Ishikawa (cell line): ENCODE measurements around the gene RGSL1.

Source experiments
- CEBPB ChIP-seq: IDR thresholded peaks from 2 replicates; pipeline ENCODE4 v1.6.1; 2012
- CREB1 ChIP-seq: IDR thresholded peaks from 2 replicates; pipeline ENCODE4 v1.6.1; 2012; ENCODE audit warnings: low read depth
- EGR1 ChIP-seq: IDR thresholded peaks from 2 replicates; pipeline ENCODE4 v1.6.1; 2012
- EP300 ChIP-seq: IDR thresholded peaks from 2 replicates; pipeline ENCODE4 v1.6.1; 2012; ENCODE audit warnings: borderline replicate concordance
- FOXM1 ChIP-seq: IDR thresholded peaks from 2 replicates; pipeline ENCODE4 v1.6.1; 2012; ENCODE audit warnings: low read depth, borderline replicate concordance
- MAX ChIP-seq: IDR thresholded peaks from 2 replicates; pipeline ENCODE4 v1.6.1; 2012
- NFIC ChIP-seq: IDR thresholded peaks from 2 replicates; pipeline ENCODE4 v1.6.1; 2012
- RAD21 ChIP-seq: IDR thresholded peaks from 2 replicates; pipeline ENCODE4 v1.6.1; 2012; ENCODE audit warnings: low read depth
- TAF1 ChIP-seq: IDR thresholded peaks from 2 replicates; pipeline ENCODE4 v1.6.1; 2012; ENCODE audit warnings: low read depth, mild to moderate bottlenecking
- TCF12 ChIP-seq: IDR thresholded peaks from 2 replicates; pipeline ENCODE4 v1.6.1; 2012; ENCODE audit warnings: low read depth
- TEAD4 ChIP-seq: IDR thresholded peaks from 2 replicates; pipeline ENCODE4 v1.6.1; 2012
- YY1 ChIP-seq: IDR thresholded peaks from 2 replicates; pipeline ENCODE4 v1.6.1; 2012; ENCODE audit warnings: low read depth
- ZBTB7A ChIP-seq: IDR thresholded peaks from 2 replicates; pipeline ENCODE4 v1.6.1; 2012; ENCODE audit warnings: low read depth
- TF ChIP-seq, protein P1 (sequence below): IDR thresholded peaks from 2 replicates; pipeline ENCODE4 v1.6.1; 2012
- TF ChIP-seq, protein P2 (sequence below): IDR thresholded peaks from 2 replicates; pipeline ENCODE4 v1.6.1; 2012; ENCODE audit warnings: low read depth, mild to moderate bottlenecking

RGSL1 gene

DNA sequence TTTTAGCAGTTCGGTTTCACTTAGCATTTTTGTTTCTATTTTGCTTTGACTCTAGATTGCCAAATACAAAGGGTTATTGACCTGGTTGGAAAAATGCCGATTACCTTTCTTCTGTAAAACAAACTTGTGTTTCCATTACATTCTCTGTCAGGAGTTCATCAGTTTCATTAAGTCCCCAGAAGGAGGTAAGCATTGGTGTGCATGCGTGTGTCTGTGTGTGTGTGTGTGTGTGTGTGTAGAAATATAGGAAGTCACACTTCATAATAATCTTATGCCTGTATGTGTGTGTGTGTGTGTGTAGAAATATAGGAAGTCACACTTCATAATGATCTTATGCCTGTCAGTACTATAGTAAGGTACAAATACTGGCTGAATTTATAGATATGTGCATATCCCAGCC lies 10.0 kb downstream of the RGSL1 start:
- TF ChIP-seq ZBTB7A (no peak), YY1 (no peak), NFIC (no peak), TCF12 (no peak), TAF1 (no peak)

- TF ChIP-seq ZBTB7A, result no peak
Observed at GRCh38 chr1:182460550-182460951, 10.6 kb downstream of the RGSL1 start.

DNA sequence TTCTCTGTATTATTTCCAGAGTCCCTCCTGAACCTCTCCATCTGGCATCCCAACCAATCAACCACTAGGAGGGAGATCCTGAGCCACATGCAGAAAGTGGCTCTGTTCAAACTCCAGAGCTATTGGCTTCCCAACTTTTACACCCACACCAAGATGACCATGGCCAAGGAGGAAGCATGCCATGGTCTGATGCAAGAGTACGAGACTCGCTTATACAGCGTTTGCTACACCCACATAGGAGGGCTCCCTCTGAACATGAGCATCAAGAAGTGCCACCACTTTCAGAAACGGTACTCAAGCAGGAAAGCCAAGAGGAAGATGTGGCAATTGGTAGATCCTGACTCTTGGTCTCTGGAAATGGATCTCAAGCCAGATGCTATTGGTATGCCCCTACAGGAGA lies 23.6 kb downstream of the RGSL1 start:
- TF ChIP-seq RAD21 (no peak), NFIC (no peak), TCF12 (no peak), CREB1 (no peak), EGR1 (no peak), YY1 (no peak), TEAD4 (no peak), MAX (no peak), TAF1 (no peak), CEBPB (no peak), EP300 (no peak)

- no peak for TF ChIP-seq CEBPB
- TF ChIP-seq, protein P1, sequence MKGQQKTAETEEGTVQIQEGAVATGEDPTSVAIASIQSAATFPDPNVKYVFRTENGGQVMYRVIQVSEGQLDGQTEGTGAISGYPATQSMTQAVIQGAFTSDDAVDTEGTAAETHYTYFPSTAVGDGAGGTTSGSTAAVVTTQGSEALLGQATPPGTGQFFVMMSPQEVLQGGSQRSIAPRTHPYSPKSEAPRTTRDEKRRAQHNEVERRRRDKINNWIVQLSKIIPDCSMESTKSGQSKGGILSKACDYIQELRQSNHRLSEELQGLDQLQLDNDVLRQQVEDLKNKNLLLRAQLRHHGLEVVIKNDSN, result no peak
- TF ChIP-seq TAF1, result no peak
- no peak for TF ChIP-seq TCF12
- TF ChIP-seq FOXM1, result no peak
- no peak for TF ChIP-seq MAX
- no peak for TF ChIP-seq CREB1
- TF ChIP-seq NFIC, result no peak
- no peak for TF ChIP-seq EP300
- TF ChIP-seq YY1, result no peak
- no peak for TF ChIP-seq RAD21
- no peak for TF ChIP-seq EGR1
- no peak for TF ChIP-seq TEAD4
- TF ChIP-seq, protein P2, sequence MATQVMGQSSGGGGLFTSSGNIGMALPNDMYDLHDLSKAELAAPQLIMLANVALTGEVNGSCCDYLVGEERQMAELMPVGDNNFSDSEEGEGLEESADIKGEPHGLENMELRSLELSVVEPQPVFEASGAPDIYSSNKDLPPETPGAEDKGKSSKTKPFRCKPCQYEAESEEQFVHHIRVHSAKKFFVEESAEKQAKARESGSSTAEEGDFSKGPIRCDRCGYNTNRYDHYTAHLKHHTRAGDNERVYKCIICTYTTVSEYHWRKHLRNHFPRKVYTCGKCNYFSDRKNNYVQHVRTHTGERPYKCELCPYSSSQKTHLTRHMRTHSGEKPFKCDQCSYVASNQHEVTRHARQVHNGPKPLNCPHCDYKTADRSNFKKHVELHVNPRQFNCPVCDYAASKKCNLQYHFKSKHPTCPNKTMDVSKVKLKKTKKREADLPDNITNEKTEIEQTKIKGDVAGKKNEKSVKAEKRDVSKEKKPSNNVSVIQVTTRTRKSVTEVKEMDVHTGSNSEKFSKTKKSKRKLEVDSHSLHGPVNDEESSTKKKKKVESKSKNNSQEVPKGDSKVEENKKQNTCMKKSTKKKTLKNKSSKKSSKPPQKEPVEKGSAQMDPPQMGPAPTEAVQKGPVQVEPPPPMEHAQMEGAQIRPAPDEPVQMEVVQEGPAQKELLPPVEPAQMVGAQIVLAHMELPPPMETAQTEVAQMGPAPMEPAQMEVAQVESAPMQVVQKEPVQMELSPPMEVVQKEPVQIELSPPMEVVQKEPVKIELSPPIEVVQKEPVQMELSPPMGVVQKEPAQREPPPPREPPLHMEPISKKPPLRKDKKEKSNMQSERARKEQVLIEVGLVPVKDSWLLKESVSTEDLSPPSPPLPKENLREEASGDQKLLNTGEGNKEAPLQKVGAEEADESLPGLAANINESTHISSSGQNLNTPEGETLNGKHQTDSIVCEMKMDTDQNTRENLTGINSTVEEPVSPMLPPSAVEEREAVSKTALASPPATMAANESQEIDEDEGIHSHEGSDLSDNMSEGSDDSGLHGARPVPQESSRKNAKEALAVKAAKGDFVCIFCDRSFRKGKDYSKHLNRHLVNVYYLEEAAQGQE, result no peak
- no peak for TF ChIP-seq ZBTB7A
Observed at GRCh38 chr1:182476625-182477024, 26.7 kb downstream of the RGSL1 start.

GRCh38 chr1:182478238-182478637 lies 28.3 kb downstream of the RGSL1 start:
- TF ChIP-seq, protein P2, result no peak
- TF ChIP-seq YY1, result no peak
- no peak for TF ChIP-seq MAX
- TF ChIP-seq TEAD4, result no peak
- TF ChIP-seq CEBPB, result no peak
- no peak for TF ChIP-seq NFIC
- no peak for TF ChIP-seq EGR1
- no peak for TF ChIP-seq RAD21

GRCh38 chr1:182484067-182484466 lies 34.1 kb downstream of the RGSL1 start:
- no peak for TF ChIP-seq MAX
- no peak for TF ChIP-seq YY1
- no peak for TF ChIP-seq EGR1
- no peak for TF ChIP-seq EP300
- no peak for TF ChIP-seq FOXM1
- no peak for TF ChIP-seq CREB1
- TF ChIP-seq NFIC, result no peak
- TF ChIP-seq CEBPB, result no peak

GRCh38 chr1:182484531-182485257 lies 34.7 kb downstream of the RGSL1 start:
- TF ChIP-seq TCF12, result no peak
- no peak for TF ChIP-seq YY1
- TF ChIP-seq TEAD4, result no peak
- TF ChIP-seq CEBPB, result no peak
- TF ChIP-seq EP300, result no peak
- TF ChIP-seq CREB1, result no peak
- no peak for TF ChIP-seq TAF1
- TF ChIP-seq, protein P1, result no peak
- no peak for TF ChIP-seq ZBTB7A
- no peak for TF ChIP-seq MAX
- TF ChIP-seq NFIC, result no peak
